GM12878 (cell line): ENCODE results near the gene FBXL7. TPM values are rescaled to one million over a fixed set of nuclear protein-coding genes. Genes with fewer than 3 reads are reported as not detected.

Experiments
- ATAC-seq: fragments of 200-7000 bp; cut with Tn5 transposase; 3 replicates; pipeline ENCODE4 v1.9.1; 2020; ENCODE audit warnings: mild to moderate bottlenecking, moderate library complexity
- BruUV-seq: library from RNA; stranded (reverse); fragments of 400-500 nt; replicated peaks from 2 replicates; lab custom pipeline; 2021; lab: Mats Ljungman, UMichigan
- CTCF ChIA-PET: fragments of 300-600 bp; sonication (Branson Sonifier 250); formaldehyde crosslinking; extraction: SDS; loops from one replicate; lab custom pipeline; 2021; ENCODE audit warnings: inconsistent platforms; lab: Yijun Ruan, JAX
- POLR2A ChIA-PET: fragments of 350-600 bp; formaldehyde crosslinking; extraction: SDS; loops from one replicate; lab custom pipeline; 2021; ENCODE audit warnings: inconsistent platforms; lab: Charles Lee
- RAD21 ChIA-PET: fragments of 300-600 bp; sonication (Branson Sonifier 250); formaldehyde crosslinking; loops from one replicate; lab custom pipeline; 2023; ENCODE audit warnings: antibody characterized with exemption; ENCODE audit not compliant: unreplicated experiment; lab: Charles Lee
- SMC1A ChIA-PET: fragments of 300-600 bp; sonication (Branson Sonifier 250); formaldehyde crosslinking; loops from one replicate; lab custom pipeline; 2023; ENCODE audit not compliant: unreplicated experiment, uncharacterized antibody; lab: Charles Lee
- DNase-seq: peaks from one replicate; pipeline ENCODE4 v3.0.0-alpha.2; 2011; ENCODE audit warnings: low read depth, low spot score
- FAIRE-seq: peaks from 3 replicates; lab custom pipeline; 2011; peaks lifted over from hg19 to GRCh38; lab: Jason Lieb, UNC
- H2AFZ ChIP-seq: 2 replicates; pipeline ENCODE4 v1.6.0; 2011; ENCODE audit warnings: low read depth, low read length, control low read depth; ENCODE audit not compliant: control insufficient read depth
- H3K27ac ChIP-seq: 2 replicates; pipeline ENCODE4 v1.5.1; 2011; ENCODE audit warnings: control low read depth; ENCODE audit not compliant: control insufficient read depth, insufficient read depth
- H3K27me3 ChIP-seq, 2 experiments: replicated peaks in 1 of 2; 2 replicates each; pipeline versions ENCODE4 v1.6.0 to v1.6.1; 2011; ENCODE audit warnings: low read length in 1 of 2; ENCODE audit not compliant: control insufficient read depth in 2 of 2, insufficient read depth in 2 of 2
- H3K36me3 ChIP-seq, 2 experiments: 2 replicates each; pipeline ENCODE4 v1.5.1; 2011; ENCODE audit warnings: low read length in 1 of 2; ENCODE audit not compliant: control insufficient read depth in 2 of 2, insufficient read depth in 2 of 2
- H3K4me1 ChIP-seq: 2 replicates; pipeline ENCODE4 v1.6.1; 2011; ENCODE audit warnings: mild to moderate bottlenecking, low read length, moderate library complexity, mixed read lengths; ENCODE audit not compliant: control insufficient read depth, insufficient read depth
- H3K4me2 ChIP-seq: 2 replicates; pipeline ENCODE4 v1.6.0; 2011; ENCODE audit warnings: control low read depth; ENCODE audit not compliant: control insufficient read depth, insufficient read depth
- H3K4me3 ChIP-seq: fragments of 200-600 bp; sonication (generic); 2 replicates; pipeline ENCODE4 v1.5.1; 2016
- H3K79me2 ChIP-seq: 2 replicates; pipeline ENCODE4 v1.6.0; 2011; ENCODE audit warnings: low read length; ENCODE audit not compliant: control insufficient read depth, insufficient read depth
- H3K9ac ChIP-seq: 2 replicates; pipeline ENCODE4 v1.8.0; 2011; ENCODE audit warnings: low read length, control low read depth, mixed read lengths; ENCODE audit not compliant: control insufficient read depth, insufficient read depth
- H3K9me3 ChIP-seq: replicated peaks from 3 replicates; pipeline ENCODE4 v1.5.1; 2011; ENCODE audit warnings: mild to moderate bottlenecking, low read length; ENCODE audit not compliant: control insufficient read depth, insufficient read depth
- H4K20me1 ChIP-seq: 2 replicates; pipeline ENCODE4 v1.6.0; 2011; ENCODE audit not compliant: control insufficient read depth, insufficient read depth
- BMI1 ChIP-seq: fragments of 450-650 bp; IDR thresholded peaks from 2 replicates; pipeline ENCODE4 v1.6.1; 2016; ENCODE audit warnings: mild to moderate bottlenecking, moderate library complexity, borderline replicate concordance
- CTCF ChIP-seq, 3 experiments: IDR thresholded peaks in 2 of 3; conservative IDR thresholded peaks in 1 of 3; 2 replicates each; pipeline ENCODE4 v1.5.1; 2011; ENCODE audit warnings: low read depth in 3 of 3, low read length in 3 of 3, mild to moderate bottlenecking in 3 of 3, control low read depth in 2 of 3, moderate library complexity in 2 of 3, inconsistent platforms in 1 of 3, mixed read lengths in 1 of 3; ENCODE audit not compliant: control insufficient read depth in 2 of 3, insufficient read depth in 1 of 3; ENCODE audit errors: extremely low read depth in 1 of 3
- EGR1 ChIP-seq, 2 experiments: IDR thresholded peaks; 1 replicate in 1 of 2; 2 replicates in 1 of 2; pipeline ENCODE4 v1.6.1; 2011 to 2012; ENCODE audit warnings: low read depth in 2 of 2, low read length in 2 of 2, borderline replicate concordance in 1 of 2, mild to moderate bottlenecking in 1 of 2, moderate library complexity in 1 of 2
- EZH2 ChIP-seq: IDR thresholded peaks from 2 replicates; pipeline ENCODE4 v1.6.1; 2012; ENCODE audit warnings: low read depth, mild to moderate bottlenecking, control low read depth, inconsistent platforms, low read length, borderline replicate concordance; ENCODE audit not compliant: control insufficient read depth
- HDGF ChIP-seq: fragments of 450-650 bp; IDR thresholded peaks from 2 replicates; pipeline ENCODE4 v1.6.1; 2016; ENCODE audit warnings: antibody characterized with exemption
- IRF5 ChIP-seq: fragments of 450-650 bp; IDR thresholded peaks from 2 replicates; pipeline ENCODE4 v1.6.1; 2017; ENCODE audit warnings: borderline replicate concordance
- MEF2A ChIP-seq: IDR thresholded peaks from 2 replicates; pipeline ENCODE4 v1.6.1; 2011; ENCODE audit warnings: low read depth, mild to moderate bottlenecking, low read length, moderate library complexity; ENCODE audit not compliant: insufficient read depth
- NKRF ChIP-seq: fragments of 450-650 bp; conservative IDR thresholded peaks from 2 replicates; pipeline ENCODE4 v1.6.1; 2017; ENCODE audit warnings: mild to moderate bottlenecking, moderate library complexity
- NR2C2 ChIP-seq: IDR thresholded peaks from 2 replicates; pipeline ENCODE4 v1.6.1; 2011; ENCODE audit warnings: borderline replicate concordance, low read depth; ENCODE audit not compliant: control insufficient read depth, insufficient read length
- RB1 ChIP-seq: fragments of 450-650 bp; formaldehyde crosslinking; IDR thresholded peaks from 2 replicates; pipeline ENCODE4 v1.6.1; 2017; ENCODE audit warnings: mild to moderate bottlenecking, borderline replicate concordance
- SIN3A ChIP-seq: IDR thresholded peaks from 2 replicates; pipeline ENCODE4 v1.6.1; 2012; ENCODE audit warnings: low read depth, low read length, improper control_type of control experiment
- SMAD1 ChIP-seq: fragments of 450-650 bp; IDR thresholded peaks from 2 replicates; pipeline ENCODE4 v1.6.1; 2018; ENCODE audit warnings: mild to moderate bottlenecking, low read depth; ENCODE audit not compliant: partially characterized antibody
- SMARCA5 ChIP-seq: fragments of 450-650 bp; IDR thresholded peaks from 2 replicates; pipeline ENCODE4 v1.6.1; 2017; ENCODE audit warnings: mild to moderate bottlenecking
- SREBF1 ChIP-seq: IDR thresholded peaks from 2 replicates; pipeline ENCODE4 v1.6.1; 2012; ENCODE audit warnings: mild to moderate bottlenecking, low read length
- WRNIP1 ChIP-seq: IDR thresholded peaks from 2 replicates; pipeline ENCODE4 v1.6.1; 2011; ENCODE audit warnings: low read depth, low read length, improper control_type of control experiment, borderline replicate concordance
- ZNF24 ChIP-seq: fragments of 450-650 bp; IDR thresholded peaks from 2 replicates; pipeline ENCODE4 v1.6.1; 2017; ENCODE audit warnings: antibody characterized with exemption, mild to moderate bottlenecking
- WGBS: methylation state at CpG from one replicate; pipeline ENCODE4 v1.1.6; 2016; ENCODE audit warnings: low lambda C conversion rate; ENCODE audit not compliant: insufficient replicate concordance, insufficient coverage; ENCODE audit errors: missing lambda C conversion rate; 5-methylcytosine and 5-hydroxymethylcytosine counted together
- in situ Hi-C: fragments of 300-500 bp; cut with MboI; formaldehyde crosslinking; loops from 9 replicates; pipeline ENCODE4 v1.14.3; 2018; ENCODE audit warnings: mixed read lengths
- intact Hi-C: fragments of 100-400 bp; cut with micrococcal nuclease; formaldehyde crosslinking; loops from one replicate; pipeline ENCODE4 v1.14.2; 2022; ENCODE audit not compliant: unreplicated experiment
- polyA plus RNA-seq, 11 experiments: library from polyadenylated mRNA; depleted of rRNA in 4 of 11; unstranded in 6 of 11; stranded (reverse) in 5 of 11; fragments of >200 nt; fragmentation: Nextera tagmentation in 4 of 11; fragmentation: Illumina TruSeq in 1 of 11; extraction: Ambion mirVana in 4 of 11; extraction: Trizol in 1 of 11; gene quantifications; 1 replicate in 1 of 11; 2 replicates in 10 of 11; pipeline versions ENCODE4 v1.2.1 to v1.2.3, GENCODE V29; 2011 to 2016; ENCODE audit warnings: inconsistent platforms in 2 of 11, missing spikeins in 2 of 11, low read depth in 1 of 11
- total RNA-seq, 4 experiments: library from RNA; depleted of rRNA in 3 of 4; stranded (reverse); fragments of >200 nt in 3 of 4; fragmentation: Illumina TruSeq in 1 of 4; extraction: Trizol in 1 of 4; gene quantifications; 2 replicates each; pipeline versions ENCODE4 v1.2.1 to v1.2.3, GENCODE V29; 2013 to 2021

Gene FBXL7
- total and polyA plus RNA-seq, 10 of the 15 experiments (the other 5 are each of a cell fraction or from before 2014, with no cell fraction given), result 0.03 to 0.44 (median 0.16) TPM

- TF ChIP-seq IRF5, result no peak
- no peak for TF ChIP-seq MEF2A
- TF ChIP-seq NR2C2, result no peak
- TF ChIP-seq SMAD1, result no peak
- no peak for TF ChIP-seq SREBF1
- TF ChIP-seq CTCF (IDR thresholded peaks at IDR 0.05 in 2 of 3, conservative IDR thresholded peaks at IDR 0.05 in 1 of 3; ENCODE audit: control insufficient read depth in 2 of 3, extremely low read depth in 1 of 3, insufficient read depth in 1 of 3, low read depth in 3 of 3, low read length in 3 of 3), result no peak
These were observed 240.4 kb downstream of the FBXL7 start (continued) for GRCh38 chr5:15740383-15740782.

GRCh38 chr5:15741591-15741990 is 241.6 kb downstream of the FBXL7 start:
- ChIA-PET POLR2A (no interaction called here), SMC1A (no interaction called here), RAD21 (no interaction called here), CTCF (no interaction called here)
- DNase-seq, result no peak
- no peaks in the 10 kb centered on the region for H3K27me3 ChIP-seq
- no peaks in the 10 kb centered on the region; the same call in 2 of the 3 replicates for H3K9me3 ChIP-seq
- no peaks in the 10 kb centered on the region for H3K36me3 ChIP-seq
- TF ChIP-seq NKRF (no peak), EGR1 (IDR thresholded peaks at IDR 0.05; ENCODE audit: borderline replicate concordance in 1 of 2, low read depth in 2 of 2, low read length in 2 of 2) (no peak), SMARCA5 (no peak), EZH2 (no peak), BMI1 (no peak), WRNIP1 (no peak), RB1 (no peak), ZNF24 (no peak), HDGF (no peak), SIN3A (no peak)
- H3K4me1 ChIP-seq, result no peaks in the 10 kb centered on the region
- H3K4me3 ChIP-seq, result no peak overlapping the region
- ATAC-seq, result no peak
- H3K4me2 ChIP-seq, result no peak overlapping the region
- H3K27ac ChIP-seq, result no peak overlapping the region
- H3K79me2 ChIP-seq, result no peaks in the 10 kb centered on the region
- H4K20me1 ChIP-seq, result no peaks in the 10 kb centered on the region
- no TSS peak for BruUV-seq
- FAIRE-seq, result no peak
- H3K9ac ChIP-seq, result no peak overlapping the region
- in situ Hi-C loops, result no loop called here
- no peak overlapping the region for H2AFZ ChIP-seq
- 27% methylated on average over 5 of the region's 5 CpGs for WGBS
- intact Hi-C loops, result no loop called here
